A549 treated with dexamethasone at 1 μM for 4 hours (cell line): ENCODE data around the gene MFAP1. TPM values are rescaled to one million over a fixed set of nuclear protein-coding genes. Genes with fewer than 3 reads are reported as not detected.

Experiments
- total RNA-seq: library from RNA; stranded (reverse); fragments of 200-300 nt; extraction: Qiagen RNA extraction; gene quantifications from 5 replicates; pipeline ENCODE4 v1.2.3, GENCODE V29; 2022

The MFAP1 gene
- total RNA-seq: 25.8 to 27.6 TPM (median 26.3 TPM) in 5 replicates

GRCh38 chr15:43824302-43825246 is at the start of gene MFAP1:
MFAP1 (minus strand) TSS chr15:43824690; CDS start chr15:43824569, 121 bp downstream.

GRCh38 chr15:43826508-43827341 is 2.2 kb upstream of the MFAP1 start, which contains the start of gene WDR76:
WDR76 (plus strand) TSS chr15:43827002; CDS start chr15:43827033, 31 bp downstream.

GRCh38 chr15:43800286-43801141 is 24.0 kb downstream of the MFAP1 start, which contains the start of gene HYPK:
HYPK (plus strand) TSS chr15:43800599; CDS start chr15:43800623, 24 bp downstream.

GRCh38 chr15:43799945-43800285 is 24.6 kb downstream of the MFAP1 start, which contains the start of gene SERINC4:
SERINC4 (minus strand) TSS chr15:43800220; CDS start chr15:43799986, 234 bp downstream.

GRCh38 chr15:43791993-43792760 is 32.3 kb downstream of the MFAP1 start, which contains the start of gene SERF2:
SERF2 (plus strand) TSS chr15:43792320; CDS start chr15:43792377, 57 bp downstream.

GRCh38 chr15:43776718-43777266 is 47.7 kb downstream of the MFAP1 start, which contains the start of gene ELL3:
ELL3 (minus strand) TSS chr15:43776966; CDS start chr15:43776901, 65 bp downstream.

Other genes starting within 250 kb of the MFAP1 start
- 4.7 to 7.8 TPM (median 5.4 TPM) in 5 replicates for gene PPIP5K1, start 234.5 kb downstream of the MFAP1 start, total RNA-seq
- gene CKMT1B, start 230.7 kb downstream of the MFAP1 start, total RNA-seq: 2.4 to 5.3 TPM (median 3.9 TPM) in 5 replicates
- gene STRC, start 205.9 kb downstream of the MFAP1 start, total RNA-seq: 0.04 to 0.15 TPM (median 0.08 TPM) in 5 replicates
- gene CATSPER2, start 175.8 kb downstream of the MFAP1 start, total RNA-seq: 0.17 to 1.8 TPM (median 0.86 TPM) in 5 replicates
- gene CKMT1A, start 130.8 kb downstream of the MFAP1 start, total RNA-seq: 2.4 to 3.3 TPM (median 2.8 TPM) in 5 replicates
- gene PDIA3, start 78.3 kb downstream of the MFAP1 start, total RNA-seq: 299 to 388 TPM (median 334 TPM) in 5 replicates
- 0.95 to 2.0 TPM (median 1.4 TPM) in 5 replicates for gene ELL3, start 47.7 kb downstream of the MFAP1 start, total RNA-seq
- gene SERF2, start 32.4 kb downstream of the MFAP1 start, total RNA-seq: 499 to 671 TPM (median 600 TPM) in 5 replicates
- 0.06 to 0.15 TPM (median 0.09 TPM) in 5 replicates for gene SERINC4, start 24.5 kb downstream of the MFAP1 start, total RNA-seq
- 4.1 to 8.8 TPM (median 5.6 TPM) in 5 replicates for gene HYPK, start 24.1 kb downstream of the MFAP1 start, total RNA-seq
- gene WDR76, start 2.3 kb upstream of the MFAP1 start, total RNA-seq: 12.0 to 14.7 TPM (median 12.7 TPM) in 5 replicates